ENCODE measurements around the gene SIL1.

The SIL1 gene

GRCh38 chr5:138963763-138964371 lies 234.3 kb downstream of the SIL1 start:
- Histone ChIP-seq H3K4me2 (ENCODE audit: low read length) (no peak overlapping the region), H3K9me3 (ENCODE audit: low read length) (no peaks in the 10 kb centered on the region), H3K9me2 (ENCODE audit: low read depth, low read length) (no peaks in the 10 kb centered on the region), H3K27ac (ENCODE audit: low read depth, low read length, poor library complexity, severe bottlenecking) (no peak overlapping the region), H3K27me3 (ENCODE audit: insufficient read depth, low read length) (no peaks in the 10 kb centered on the region), H3K9ac (ENCODE audit: low read length) (no peak overlapping the region), H3K4me1 (ENCODE audit: insufficient read depth, low read length, severe bottlenecking) (peaks cover 7% of the 10 kb centered on the region), H3K79me2 (ENCODE audit: insufficient read depth, low read length) (no peaks in the 10 kb centered on the region), H4K20me1 (ENCODE audit: insufficient read depth, low read length) (no peaks in the 10 kb centered on the region), H3K36me3 (ENCODE audit: insufficient read depth, low read length) (no peaks in the 10 kb centered on the region), H3F3A (ENCODE audit: insufficient read depth, low read length) (no peaks in the 10 kb centered on the region), H2AFZ (ENCODE audit: low read length) (no peak overlapping the region), H3K4me3 (ENCODE audit: low read depth, low read length, poor library complexity, severe bottlenecking) (no peak overlapping the region)
- no peak for TF ChIP-seq EZH2 (IDR thresholded peaks at IDR 0.05; ENCODE audit: borderline replicate concordance, low read length)
- TF ChIP-seq, protein P1, sequence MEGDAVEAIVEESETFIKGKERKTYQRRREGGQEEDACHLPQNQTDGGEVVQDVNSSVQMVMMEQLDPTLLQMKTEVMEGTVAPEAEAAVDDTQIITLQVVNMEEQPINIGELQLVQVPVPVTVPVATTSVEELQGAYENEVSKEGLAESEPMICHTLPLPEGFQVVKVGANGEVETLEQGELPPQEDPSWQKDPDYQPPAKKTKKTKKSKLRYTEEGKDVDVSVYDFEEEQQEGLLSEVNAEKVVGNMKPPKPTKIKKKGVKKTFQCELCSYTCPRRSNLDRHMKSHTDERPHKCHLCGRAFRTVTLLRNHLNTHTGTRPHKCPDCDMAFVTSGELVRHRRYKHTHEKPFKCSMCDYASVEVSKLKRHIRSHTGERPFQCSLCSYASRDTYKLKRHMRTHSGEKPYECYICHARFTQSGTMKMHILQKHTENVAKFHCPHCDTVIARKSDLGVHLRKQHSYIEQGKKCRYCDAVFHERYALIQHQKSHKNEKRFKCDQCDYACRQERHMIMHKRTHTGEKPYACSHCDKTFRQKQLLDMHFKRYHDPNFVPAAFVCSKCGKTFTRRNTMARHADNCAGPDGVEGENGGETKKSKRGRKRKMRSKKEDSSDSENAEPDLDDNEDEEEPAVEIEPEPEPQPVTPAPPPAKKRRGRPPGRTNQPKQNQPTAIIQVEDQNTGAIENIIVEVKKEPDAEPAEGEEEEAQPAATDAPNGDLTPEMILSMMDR (IDR thresholded peaks at IDR 0.05; ENCODE audit: low read length): no peak

DNA sequence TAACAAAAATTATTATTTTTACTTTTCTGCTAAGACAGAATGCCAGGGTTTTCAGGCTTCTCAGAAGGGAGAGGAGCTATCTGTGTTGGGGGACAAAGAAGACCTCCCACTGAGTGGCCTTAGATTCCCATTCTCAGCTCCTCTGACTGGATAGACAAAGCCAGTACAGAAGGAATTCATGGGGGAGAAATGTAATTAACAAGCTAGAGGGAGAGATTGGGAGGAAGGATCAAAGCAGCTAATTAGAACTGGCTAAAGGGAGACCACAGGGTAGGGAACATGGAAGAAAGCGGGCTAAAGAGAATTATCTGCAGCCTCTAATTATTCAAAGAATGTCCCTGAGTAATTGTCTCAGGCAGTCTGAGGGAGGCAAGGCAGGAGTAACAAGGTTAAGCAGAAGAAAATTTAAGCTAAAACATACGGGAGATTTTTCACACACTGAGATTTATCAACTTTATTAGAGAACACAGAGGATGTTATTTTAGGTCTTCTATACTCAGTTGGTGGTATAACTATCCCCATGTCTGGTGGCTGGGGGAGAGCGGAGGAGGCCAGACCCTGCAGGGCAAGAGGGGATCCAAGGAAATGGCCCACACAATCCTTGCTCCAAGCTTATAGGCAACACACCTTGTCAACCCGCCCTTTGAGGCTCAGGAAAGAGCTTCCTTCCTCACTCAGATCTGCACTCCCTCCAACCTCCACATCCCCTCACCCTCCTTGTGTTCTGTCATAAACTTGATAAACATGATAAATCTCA lies 235.4 kb downstream of the SIL1 start:
- no peak overlapping the region for H3K27ac ChIP-seq (ENCODE audit: low read depth, low read length, poor library complexity, severe bottlenecking)
- H3K9ac ChIP-seq (ENCODE audit: low read length): no peak overlapping the region
- no peaks in the 10 kb centered on the region for H3K79me2 ChIP-seq (ENCODE audit: insufficient read depth, low read length)
- no peaks in the 10 kb centered on the region for H3K4me1 ChIP-seq (ENCODE audit: insufficient read depth, low read length, severe bottlenecking)
- H2AFZ ChIP-seq (ENCODE audit: low read length): no peak overlapping the region
- no peaks in the 10 kb centered on the region for H3K27me3 ChIP-seq (ENCODE audit: insufficient read depth, low read length)
- H4K20me1 ChIP-seq (ENCODE audit: insufficient read depth, low read length): no peaks in the 10 kb centered on the region
- H3K9me3 ChIP-seq (ENCODE audit: low read length): no peaks in the 10 kb centered on the region
- H3K4me3 ChIP-seq (ENCODE audit: low read depth, low read length, poor library complexity, severe bottlenecking): no peak overlapping the region
- TF ChIP-seq, protein P1 (IDR thresholded peaks at IDR 0.05; ENCODE audit: low read length): no peak
- no peak for TF ChIP-seq EZH2 (IDR thresholded peaks at IDR 0.05; ENCODE audit: borderline replicate concordance, low read length)
- no peaks in the 10 kb centered on the region for H3F3A ChIP-seq (ENCODE audit: insufficient read depth, low read length)
- H3K4me2 ChIP-seq (ENCODE audit: low read length): no peak overlapping the region
- no peaks in the 10 kb centered on the region for H3K9me2 ChIP-seq (ENCODE audit: low read depth, low read length)
- H3K36me3 ChIP-seq (ENCODE audit: insufficient read depth, low read length): no peaks in the 10 kb centered on the region

GRCh38 chr5:138961729-138962128 lies 236.4 kb downstream of the SIL1 start:
- Histone ChIP-seq H3K79me2 (ENCODE audit: insufficient read depth, low read length) (no peaks in the 10 kb centered on the region), H3K27me3 (ENCODE audit: insufficient read depth, low read length) (no peaks in the 10 kb centered on the region), H3F3A (ENCODE audit: insufficient read depth, low read length) (no peaks in the 10 kb centered on the region), H3K9me3 (ENCODE audit: low read length) (no peaks in the 10 kb centered on the region), H3K4me1 (ENCODE audit: insufficient read depth, low read length, severe bottlenecking) (no peaks in the 10 kb centered on the region), H4K20me1 (ENCODE audit: insufficient read depth, low read length) (no peaks in the 10 kb centered on the region), H3K27ac (ENCODE audit: low read depth, low read length, poor library complexity, severe bottlenecking) (no peak overlapping the region), H2AFZ (ENCODE audit: low read length) (no peak overlapping the region), H3K9ac (ENCODE audit: low read length) (no peak overlapping the region), H3K9me2 (ENCODE audit: low read depth, low read length) (no peaks in the 10 kb centered on the region), H3K36me3 (ENCODE audit: insufficient read depth, low read length) (no peaks in the 10 kb centered on the region), H3K4me2 (ENCODE audit: low read length) (no peak overlapping the region), H3K4me3 (ENCODE audit: low read depth, low read length, poor library complexity, severe bottlenecking) (no peak overlapping the region)
- no peak for TF ChIP-seq EZH2 (IDR thresholded peaks at IDR 0.05; ENCODE audit: borderline replicate concordance, low read length)

Measured in OCI-LY1 (cell line).